ENCODE measurements around the gene SCNN1B. TPM values are rescaled to one million over a fixed set of nuclear protein-coding genes. Genes with fewer than 3 reads are reported as not detected.

SCNN1B gene
- total RNA-seq, 2 donors from 2014 or later, result 9.2 to 11.8 TPM

DNA sequence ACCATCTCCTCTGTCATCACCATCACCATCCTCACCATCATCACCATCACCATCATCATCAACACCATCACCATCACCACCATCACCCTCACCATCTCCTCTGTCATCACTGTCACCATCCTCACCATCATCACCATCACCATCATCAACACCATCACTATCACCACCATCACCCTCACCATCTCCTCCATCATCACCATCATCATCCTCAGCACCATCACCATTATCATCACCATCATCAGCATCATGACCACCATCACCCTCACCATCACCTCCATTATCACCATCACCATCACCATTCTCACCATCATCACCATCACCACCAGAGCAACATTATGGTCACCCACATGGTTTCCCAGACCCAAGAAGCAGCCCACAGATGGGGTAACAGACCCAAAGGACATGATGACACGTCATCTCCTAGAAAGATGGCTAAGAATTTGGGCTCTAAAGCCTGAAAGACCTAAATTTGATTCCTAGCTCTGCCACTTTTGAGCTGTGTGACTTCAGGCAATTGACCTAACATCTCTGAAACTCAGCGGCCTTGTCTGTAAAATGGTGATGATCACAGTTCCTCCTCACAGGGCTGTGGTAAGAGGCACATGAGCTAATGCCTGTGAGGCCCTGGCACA lies 14.6 kb downstream of the SCNN1B start:
- peaks cover 2% of the 10 kb centered on the region for H3K27me3 ChIP-seq (replicated peaks; ENCODE audit: insufficient read depth)
- intact Hi-C loops (cut with DNase I), result no loop called here
- TF ChIP-seq POLR2AphosphoS5 (IDR thresholded peaks at IDR 0.05) (no peak), POLR2A (IDR thresholded peaks at IDR 0.05) (no peak)
- no peaks in the 10 kb centered on the region for H3K4me1 ChIP-seq (replicated peaks)
- H3K36me3 ChIP-seq, result no peaks in the 10 kb centered on the region
- no peak for DNase-seq (ENCODE audit: low spot score)
- H3K4me3 ChIP-seq, result no peak overlapping the region
- 67% methylated on average over 2 of the region's 2 CpGs for WGBS
- peak overlapping the region in 1 of 2 donors; percentile 12 for H3K27ac ChIP-seq
- no peaks in the 10 kb centered on the region for H3K9me3 ChIP-seq

DNA sequence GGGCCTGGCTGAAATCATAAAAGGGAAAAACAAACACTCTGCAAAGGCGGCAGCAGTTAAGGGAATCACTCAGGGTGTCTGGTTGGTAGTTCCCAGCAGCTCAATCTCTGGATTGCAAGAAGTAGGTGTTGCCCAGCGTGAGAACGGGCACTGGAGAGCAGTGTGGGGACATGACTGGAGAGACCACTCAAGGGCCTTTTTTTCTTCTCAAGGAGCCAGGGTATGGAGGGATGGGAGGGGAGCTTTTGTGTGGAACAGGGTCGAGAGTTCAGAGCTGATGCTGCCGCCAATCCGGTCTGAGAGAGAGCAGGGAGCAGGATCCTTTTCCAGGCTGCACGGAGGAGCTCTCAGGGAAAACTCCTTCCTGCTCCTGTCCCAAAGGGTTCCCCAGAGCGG lies 15.2 kb downstream of the SCNN1B start:
- intact Hi-C loops (cut with DNase I), result no loop called here
- no peaks in the 10 kb centered on the region for H3K9me3 ChIP-seq
- H3K4me1 ChIP-seq (replicated peaks), result no peaks in the 10 kb centered on the region
- no peaks in the 10 kb centered on the region for H3K27me3 ChIP-seq (replicated peaks; ENCODE audit: insufficient read depth)
- no peak overlapping the region for H3K4me3 ChIP-seq
- no peaks in the 10 kb centered on the region for H3K36me3 ChIP-seq
- 15% methylated on average over 8 of the region's 8 CpGs for WGBS
- TF ChIP-seq POLR2A (IDR thresholded peaks at IDR 0.05) (peak; percentile 21), POLR2AphosphoS5 (IDR thresholded peaks at IDR 0.05) (peak; percentile 87)
- TF ChIP-seq, protein P1, sequence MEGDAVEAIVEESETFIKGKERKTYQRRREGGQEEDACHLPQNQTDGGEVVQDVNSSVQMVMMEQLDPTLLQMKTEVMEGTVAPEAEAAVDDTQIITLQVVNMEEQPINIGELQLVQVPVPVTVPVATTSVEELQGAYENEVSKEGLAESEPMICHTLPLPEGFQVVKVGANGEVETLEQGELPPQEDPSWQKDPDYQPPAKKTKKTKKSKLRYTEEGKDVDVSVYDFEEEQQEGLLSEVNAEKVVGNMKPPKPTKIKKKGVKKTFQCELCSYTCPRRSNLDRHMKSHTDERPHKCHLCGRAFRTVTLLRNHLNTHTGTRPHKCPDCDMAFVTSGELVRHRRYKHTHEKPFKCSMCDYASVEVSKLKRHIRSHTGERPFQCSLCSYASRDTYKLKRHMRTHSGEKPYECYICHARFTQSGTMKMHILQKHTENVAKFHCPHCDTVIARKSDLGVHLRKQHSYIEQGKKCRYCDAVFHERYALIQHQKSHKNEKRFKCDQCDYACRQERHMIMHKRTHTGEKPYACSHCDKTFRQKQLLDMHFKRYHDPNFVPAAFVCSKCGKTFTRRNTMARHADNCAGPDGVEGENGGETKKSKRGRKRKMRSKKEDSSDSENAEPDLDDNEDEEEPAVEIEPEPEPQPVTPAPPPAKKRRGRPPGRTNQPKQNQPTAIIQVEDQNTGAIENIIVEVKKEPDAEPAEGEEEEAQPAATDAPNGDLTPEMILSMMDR (IDR thresholded peaks at IDR 0.05), result no peak
- H3K27ac ChIP-seq, result peak overlapping the region in 1 of 2 donors; percentile 12
- DNase-seq (ENCODE audit: low spot score), result peak; percentile 77

DNA sequence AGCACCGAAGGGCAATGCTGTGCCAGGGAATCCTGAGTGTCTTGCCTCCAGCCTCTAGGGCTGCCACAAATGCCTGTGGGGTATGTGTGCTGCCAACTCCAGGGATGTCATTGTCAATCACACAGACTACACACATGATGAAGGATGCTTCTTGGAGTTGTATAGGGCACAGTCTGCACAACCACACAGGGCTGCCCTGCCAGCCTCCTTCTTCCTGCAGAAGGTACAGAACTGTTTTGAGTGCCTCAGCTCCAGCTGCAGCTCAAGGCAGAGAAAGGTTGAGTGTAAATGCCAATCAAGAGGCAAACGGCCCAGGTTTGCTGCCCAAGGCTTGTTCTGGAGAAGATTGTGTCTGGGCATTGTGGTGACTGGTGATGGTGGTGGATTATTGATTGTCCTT lies 15.6 kb downstream of the SCNN1B start:
- Histone ChIP-seq H3K27me3 (replicated peaks; ENCODE audit: insufficient read depth) (no peaks in the 10 kb centered on the region), H3K4me1 (replicated peaks) (no peaks in the 10 kb centered on the region), H3K36me3 (no peaks in the 10 kb centered on the region), H3K4me3 (no peak overlapping the region), H3K27ac (no peak overlapping the region), H3K9me3 (no peaks in the 10 kb centered on the region)
- intact Hi-C loops (cut with DNase I), result no loop called here
- 20% methylated on average over 2 of the region's 2 CpGs for WGBS
- TF ChIP-seq, protein P1 (IDR thresholded peaks at IDR 0.05), result no peak
- TF ChIP-seq POLR2AphosphoS5 (IDR thresholded peaks at IDR 0.05), result no peak
- DNase-seq (ENCODE audit: low spot score), result no peak

DNA sequence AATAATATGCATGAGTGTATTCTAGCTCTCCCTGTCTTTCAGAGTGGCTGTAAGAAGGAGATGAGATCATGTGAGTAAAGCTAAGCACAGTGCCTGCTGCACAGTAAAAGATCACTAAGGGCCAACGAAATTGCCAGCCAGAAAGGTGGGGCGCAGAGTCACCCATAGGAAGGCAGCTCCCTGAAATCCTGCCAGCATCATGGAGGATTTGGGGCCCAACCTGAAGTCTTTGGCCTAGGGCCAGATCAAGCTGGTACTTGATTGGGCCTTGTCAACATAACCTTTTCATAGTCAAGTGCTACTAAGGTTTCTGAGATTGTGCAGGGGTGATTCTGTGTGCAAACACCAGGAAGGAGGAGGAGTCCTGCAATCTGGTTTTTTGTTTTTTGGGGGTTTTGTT lies 16.5 kb downstream of the SCNN1B start:
- TF ChIP-seq POLR2A (IDR thresholded peaks at IDR 0.05) (no peak), POLR2AphosphoS5 (IDR thresholded peaks at IDR 0.05) (peak; percentile 34)
- no peak overlapping the region for H3K4me3 ChIP-seq
- WGBS, result 66% methylated on average over 2 of the region's 2 CpGs
- no peaks in the 10 kb centered on the region for H3K36me3 ChIP-seq
- H3K27me3 ChIP-seq (replicated peaks; ENCODE audit: insufficient read depth), result no peaks in the 10 kb centered on the region
- no peak overlapping the region for H3K27ac ChIP-seq
- no peaks in the 10 kb centered on the region for H3K4me1 ChIP-seq (replicated peaks)
- H3K9me3 ChIP-seq, result no peaks in the 10 kb centered on the region
- DNase-seq (ENCODE audit: low spot score), result peak; percentile 51
- intact Hi-C loops (cut with DNase I), result no loop called here

- Histone ChIP-seq H3K4me3 (no peak overlapping the region), H3K36me3 (no peaks in the 10 kb centered on the region), H3K27ac (no peak overlapping the region), H3K4me1 (replicated peaks) (no peaks in the 10 kb centered on the region), H3K9me3 (no peaks in the 10 kb centered on the region), H3K27me3 (replicated peaks; ENCODE audit: insufficient read depth) (no peaks in the 10 kb centered on the region)
- intact Hi-C loops (cut with DNase I), result no loop called here
- WGBS, result 85% methylated on average over 15 of the region's 15 CpGs
- TF ChIP-seq POLR2AphosphoS5 (IDR thresholded peaks at IDR 0.05), result no peak
- TF ChIP-seq POLR2A (IDR thresholded peaks at IDR 0.05), result no peak
- TF ChIP-seq, protein P1 (IDR thresholded peaks at IDR 0.05), result no peak
- no peak for DNase-seq (ENCODE audit: low spot score)
These were observed 17.9 kb downstream of the SCNN1B start for GRCh38 chr16:23319861-23320615.
